H1 (cell line): Measurements from ENCODE around the gene SERPINA10. TPM values are rescaled to one million over a fixed set of nuclear protein-coding genes. Genes with fewer than 3 reads are reported as not detected.

ENCODE experiments used
- CBX5 ChIP-seq: fragments of 300-800, 300-1000 bp; sonication (generic); IDR thresholded peaks from 2 replicates; pipeline ENCODE4 v1.7.1; 2016; ENCODE audit warnings: antibody characterized with exemption, low read length, low read depth
- CEBPB ChIP-seq: IDR thresholded peaks from 2 replicates; pipeline ENCODE4 v1.6.1; 2012; ENCODE audit warnings: low read depth, low read length
- JUN ChIP-seq: IDR thresholded peaks from 2 replicates; pipeline ENCODE4 v1.6.1; 2011; ENCODE audit warnings: low read depth, mild to moderate bottlenecking, improper control_type of control experiment, low read length
- KDM5A ChIP-seq: fragments of 200-600 bp; IDR thresholded peaks from 2 replicates; pipeline ENCODE4 v1.7.1; 2012; ENCODE audit warnings: mild to moderate bottlenecking, low read length, inconsistent platforms, mixed read lengths
- RXRA ChIP-seq: IDR thresholded peaks from 2 replicates; pipeline ENCODE4 v1.6.1; 2011; ENCODE audit warnings: low read depth, mild to moderate bottlenecking, low read length, moderate library complexity; ENCODE audit not compliant: insufficient read depth
- polyA plus RNA-seq, 7 experiments: library from polyadenylated mRNA; depleted of rRNA in 3 of 7; stranded (reverse) in 5 of 7; unstranded in 2 of 7; fragments of >200 nt in 5 of 7; fragments of 200-250 nt in 2 of 7; gene quantifications; 1 replicate in 5 of 7; 2 replicates in 1 of 7; 4 replicates in 1 of 7; pipeline versions ENCODE4 v1.2.1 to v1.2.3, GENCODE V29; 2011 to 2013; ENCODE audit warnings: missing spikeins in 2 of 7, mixed read lengths in 2 of 7
- total RNA-seq: library from RNA; stranded (reverse); fragmentation: NEBNext Ultra II Directional; extraction: Animal tissue kit (Norgen Biotek cat#: 25700); gene quantifications from 2 replicates; pipeline ENCODE4 v1.2.1, GENCODE V29; 2021

Gene SERPINA10
- total and polyA plus RNA-seq, 2 of the 8 experiments (the other 6 are each of a cell fraction or from before 2014, with no cell fraction given): not detected

GRCh38 chr14:94313991-94314655, 21.1 kb upstream of the SERPINA10 start (continued):
- no peak for TF ChIP-seq CBX5
- no peak for TF ChIP-seq CEBPB
- TF ChIP-seq KDM5A: no peak
- TF ChIP-seq RXRA: no peak
- TF ChIP-seq JUN: no peak
- TF ChIP-seq, all 59 proteins: peak for 0
